Measurements from ENCODE around the gene SF3A2. TPM values are rescaled to one million over a fixed set of nuclear protein-coding genes. Genes with fewer than 3 reads are reported as not detected.
A peak's percentile ranks its signal among the peaks of the same experiment; 100 is the strongest.

SF3A2 gene
- total RNA-seq, 4 donors from 2014 or later, result 23.9 to 29.2 (median 26.5) TPM

DNA sequence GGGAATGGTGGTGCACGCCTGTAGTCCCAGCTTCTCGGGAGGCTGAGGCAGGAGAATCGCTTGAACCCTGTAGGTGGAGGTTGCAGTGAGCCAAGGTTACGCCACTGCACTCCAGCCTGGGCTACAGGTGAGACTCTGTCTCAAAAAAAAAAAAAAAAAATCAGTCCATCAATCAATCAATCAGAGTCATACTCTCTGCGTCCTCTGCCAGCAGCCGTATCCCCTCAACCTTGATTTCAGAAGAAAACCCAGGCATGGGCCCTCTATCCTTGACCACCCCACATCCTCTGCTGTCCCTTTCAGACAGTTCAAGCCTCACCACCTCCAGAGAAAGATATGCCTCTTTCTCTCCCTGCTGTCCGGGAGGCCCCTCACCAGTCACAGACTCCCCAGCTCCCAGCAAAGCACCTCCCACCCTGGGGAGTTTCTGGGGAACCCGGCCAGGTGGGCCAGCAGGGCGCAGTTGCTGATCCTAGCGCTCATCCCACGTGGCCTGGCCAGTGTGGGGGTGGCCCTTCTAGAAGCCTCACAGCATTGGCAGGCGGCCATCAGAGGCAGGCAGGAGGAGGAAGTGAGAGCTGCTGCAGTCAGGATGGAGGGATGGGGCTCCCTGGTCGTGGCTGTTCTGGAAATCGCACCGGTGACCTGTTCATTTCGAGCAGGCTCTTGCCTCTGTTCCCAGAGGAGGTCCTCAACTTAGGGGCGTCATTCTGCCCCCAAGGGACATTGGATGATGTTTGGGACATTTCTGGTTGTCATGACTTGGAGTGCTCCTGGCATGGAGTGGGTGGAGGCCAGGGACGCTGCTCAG lies 29.8 kb downstream of the SF3A2 start:
- Histone ChIP-seq H3K4me3 (no peak overlapping the region), H3K27me3 (no peaks in the 10 kb centered on the region), H3K9me3 (no peaks in the 10 kb centered on the region), H3K4me1 (peaks cover 12 to 13% of the 10 kb centered on the region in 2 donors), H3K27ac (peak overlapping the region; percentile 4 to 34 (median 26)), H3K36me3 (no peaks in the 10 kb centered on the region)
- TF ChIP-seq, protein P1, sequence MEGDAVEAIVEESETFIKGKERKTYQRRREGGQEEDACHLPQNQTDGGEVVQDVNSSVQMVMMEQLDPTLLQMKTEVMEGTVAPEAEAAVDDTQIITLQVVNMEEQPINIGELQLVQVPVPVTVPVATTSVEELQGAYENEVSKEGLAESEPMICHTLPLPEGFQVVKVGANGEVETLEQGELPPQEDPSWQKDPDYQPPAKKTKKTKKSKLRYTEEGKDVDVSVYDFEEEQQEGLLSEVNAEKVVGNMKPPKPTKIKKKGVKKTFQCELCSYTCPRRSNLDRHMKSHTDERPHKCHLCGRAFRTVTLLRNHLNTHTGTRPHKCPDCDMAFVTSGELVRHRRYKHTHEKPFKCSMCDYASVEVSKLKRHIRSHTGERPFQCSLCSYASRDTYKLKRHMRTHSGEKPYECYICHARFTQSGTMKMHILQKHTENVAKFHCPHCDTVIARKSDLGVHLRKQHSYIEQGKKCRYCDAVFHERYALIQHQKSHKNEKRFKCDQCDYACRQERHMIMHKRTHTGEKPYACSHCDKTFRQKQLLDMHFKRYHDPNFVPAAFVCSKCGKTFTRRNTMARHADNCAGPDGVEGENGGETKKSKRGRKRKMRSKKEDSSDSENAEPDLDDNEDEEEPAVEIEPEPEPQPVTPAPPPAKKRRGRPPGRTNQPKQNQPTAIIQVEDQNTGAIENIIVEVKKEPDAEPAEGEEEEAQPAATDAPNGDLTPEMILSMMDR (IDR thresholded peaks at IDR 0.05 in 4 of 5, conservative IDR thresholded peaks at IDR 0.05 in 1 of 5), result no peak
- peak in 1 of 2 donors; percentile 27 for TF ChIP-seq POLR2A (IDR thresholded peaks at IDR 0.05)
- ATAC-seq (no peak), DNase-seq (peak; percentile 61 to 62)
- in situ Hi-C loops (cut with MboI; ENCODE audit: low sequenced_read_pairs in 4 of 4) (no loop called here), intact Hi-C loops (cut with DNase I; ENCODE audit: low total_unique reads) (no loop called here)

DNA sequence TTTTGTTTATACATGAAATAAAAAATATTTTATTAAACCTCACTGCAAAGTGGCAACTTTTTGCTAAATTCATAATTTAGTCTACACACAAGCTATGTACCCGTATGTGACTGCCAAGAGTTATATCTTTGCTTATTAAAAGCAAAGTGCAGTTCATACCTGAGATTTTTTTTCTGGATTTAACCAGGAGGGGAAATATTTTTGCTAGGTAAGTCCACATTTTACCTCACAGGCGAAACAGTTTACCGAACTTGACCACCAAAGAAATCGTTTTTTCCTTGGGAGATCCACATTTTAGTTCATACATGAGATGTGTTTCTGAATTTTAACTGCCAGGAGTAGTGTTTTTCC lies 31.8 kb downstream of the SF3A2 start:
- ATAC-seq (no peak), DNase-seq (no peak)
- intact Hi-C loops (cut with DNase I; ENCODE audit: low total_unique reads) (loop anchor here (2.0 kb wide), 1 partner anchor 172 kb away; the partner anchor contains the start of genes IZUMO4 and MOB3A), in situ Hi-C loops (cut with MboI; ENCODE audit: low sequenced_read_pairs in 4 of 4) (no loop called here)
- Histone ChIP-seq H3K4me1 (peaks cover 33 to 34% of the 10 kb centered on the region in 2 donors), H3K36me3 (peaks cover 0 to 18% of the 10 kb centered on the region in 2 donors), H3K27me3 (no peaks in the 10 kb centered on the region), H3K27ac (peak overlapping the region; percentile 72 to 100 (median 94)), H3K9me3 (no peaks in the 10 kb centered on the region), H3K4me3 (peak overlapping the region; percentile 67 to 100 (median 82))
- no peak for TF ChIP-seq POLR2A (IDR thresholded peaks at IDR 0.05)
- TF ChIP-seq, protein P1 (IDR thresholded peaks at IDR 0.05 in 4 of 5, conservative IDR thresholded peaks at IDR 0.05 in 1 of 5), result no peak

DNA sequence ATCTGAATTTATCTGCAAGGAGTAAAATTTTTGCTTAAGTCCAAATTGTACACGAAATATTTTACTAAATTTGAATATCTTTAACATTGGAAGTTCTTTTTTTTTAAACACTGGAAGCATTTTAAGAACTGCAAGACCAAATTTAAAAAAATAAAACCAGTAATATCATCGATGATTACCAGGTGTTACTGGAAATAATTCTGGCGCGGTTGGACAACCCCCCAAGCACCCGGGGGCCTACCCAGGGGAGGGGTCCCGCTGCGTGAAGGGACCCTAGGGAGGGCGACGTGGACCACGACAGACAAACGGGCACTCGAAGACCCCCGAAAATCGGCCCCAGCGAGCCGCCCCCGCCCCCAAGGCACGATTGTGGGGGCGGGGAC lies 32.2 kb downstream of the SF3A2 start:
- in situ Hi-C loops (cut with MboI; ENCODE audit: low sequenced_read_pairs in 4 of 4), result no loop called here
- TF ChIP-seq, protein P1 (IDR thresholded peaks at IDR 0.05 in 4 of 5, conservative IDR thresholded peaks at IDR 0.05 in 1 of 5), result no peak
- TF ChIP-seq POLR2A (IDR thresholded peaks at IDR 0.05), result no peak
- Histone ChIP-seq H3K36me3 (peaks cover 0 to 19% of the 10 kb centered on the region in 2 donors), H3K4me3 (peak overlapping the region; percentile 67 to 100 (median 82)), H3K27me3 (no peaks in the 10 kb centered on the region), H3K27ac (peak overlapping the region; percentile 72 to 100 (median 94)), H3K4me1 (peaks cover 35 to 37% of the 10 kb centered on the region in 2 donors), H3K9me3 (no peaks in the 10 kb centered on the region)
- intact Hi-C loops (cut with DNase I; ENCODE audit: low total_unique reads), result loop anchor here (1.0 to 2.0 kb wide), 3 partner anchors 13 to 172 kb away; partner anchors contain the start of genes AP3D1, IZUMO4, JSRP1 and MOB3A
- DNase-seq (no peak), ATAC-seq (no peak)

DNA sequence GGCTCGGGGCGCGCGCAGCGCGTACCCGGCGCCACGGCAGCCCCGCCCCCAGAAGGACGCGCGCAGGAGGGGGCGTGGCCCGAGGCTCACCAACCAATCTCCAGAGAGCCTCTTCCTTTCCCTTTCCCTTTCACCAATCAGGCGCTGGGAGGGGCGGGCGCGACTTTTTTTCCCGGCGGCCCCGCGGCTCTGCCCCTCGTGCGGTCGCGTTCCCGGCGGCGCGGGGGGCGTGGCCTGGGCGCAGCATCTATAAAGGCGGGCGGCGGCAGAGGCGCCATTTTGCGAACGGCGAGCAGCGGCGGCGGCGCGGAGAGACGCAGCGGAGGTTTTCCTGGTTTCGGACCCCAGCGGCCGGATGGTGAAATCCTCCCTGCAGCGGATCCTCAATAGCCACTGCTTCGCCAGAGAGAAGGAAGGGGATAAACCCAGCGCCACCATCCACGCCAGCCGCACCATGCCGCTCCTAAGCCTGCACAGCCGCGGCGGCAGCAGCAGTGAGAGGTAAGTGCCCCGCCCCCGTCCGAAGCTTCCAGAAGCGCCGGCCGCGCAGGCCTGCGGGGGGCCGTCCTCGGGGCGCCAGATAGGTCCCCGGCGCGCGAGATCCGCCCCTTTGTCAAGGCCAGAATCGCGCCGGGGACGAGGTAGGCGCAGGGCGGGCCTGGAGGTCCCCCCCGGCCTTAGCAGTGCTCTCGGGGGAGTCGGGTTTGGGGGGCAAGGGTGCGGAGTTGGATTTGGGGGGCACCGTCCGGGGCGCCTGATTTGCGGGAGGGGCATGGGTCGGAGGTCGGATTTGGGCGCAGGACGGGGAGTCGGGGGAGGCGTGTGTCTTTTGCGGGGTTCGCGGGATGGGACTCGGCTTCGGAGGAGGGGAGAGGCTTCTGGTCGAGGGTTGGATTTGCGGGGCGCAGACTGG lies 32.9 kb downstream of the SF3A2 start:
- H3K27me3 ChIP-seq, result no peaks in the 10 kb centered on the region
- peak; percentile 100 for TF ChIP-seq POLR2A (IDR thresholded peaks at IDR 0.05)
- TF ChIP-seq, protein P1 (IDR thresholded peaks at IDR 0.05 in 4 of 5, conservative IDR thresholded peaks at IDR 0.05 in 1 of 5), result peak in 4 of 5 experiments; percentile 26 to 66 (median 52)
- peak overlapping the region; percentile 99 to 100 (median 100) for H3K27ac ChIP-seq
- H3K9me3 ChIP-seq, result no peaks in the 10 kb centered on the region
- peak overlapping the region; percentile 88 to 100 (median 98) for H3K4me3 ChIP-seq
- intact Hi-C loops (cut with DNase I; ENCODE audit: low total_unique reads), result loop anchor here (1.0 to 5.0 kb wide), 6 partner anchors 13 to 173 kb away; partner anchors contain the start of genes AP3D1, IZUMO4, JSRP1 and LSM7
- peak; percentile 97 to 99 for DNase-seq
- peak; percentile 82 to 89 for ATAC-seq
- in situ Hi-C loops (cut with MboI; ENCODE audit: low sequenced_read_pairs in 4 of 4), result no loop called here
- peaks cover 0 to 19% of the 10 kb centered on the region in 2 donors for H3K36me3 ChIP-seq
- peaks cover 35 to 41% of the 10 kb centered on the region in 2 donors for H3K4me1 ChIP-seq

All from gastrocnemius medialis (tissue), 4 donors.